GM12878 (cell line): ENCODE measurements around the gene CERK. TPM values are rescaled to one million over a fixed set of nuclear protein-coding genes. Genes with fewer than 3 reads are reported as not detected.
"Not testable (repeated sequence)": the region's sequence is repeated elsewhere in the genome, so short reads cannot be mapped to it uniquely, and the experiment has no call there.

Source experiments
- ATAC-seq: fragments of 200-7000 bp; cut with Tn5 transposase; 3 replicates; pipeline ENCODE4 v1.9.1; 2020; ENCODE audit warnings: mild to moderate bottlenecking, moderate library complexity
- BruUV-seq: library from RNA; stranded (reverse); fragments of 400-500 nt; replicated peaks from 2 replicates; lab custom pipeline; 2021; lab: Mats Ljungman, UMichigan
- CTCF ChIA-PET: fragments of 300-600 bp; sonication (Branson Sonifier 250); formaldehyde crosslinking; extraction: SDS; loops from one replicate; lab custom pipeline; 2021; ENCODE audit warnings: inconsistent platforms; lab: Yijun Ruan, JAX
- POLR2A ChIA-PET: fragments of 350-600 bp; formaldehyde crosslinking; extraction: SDS; loops from one replicate; lab custom pipeline; 2021; ENCODE audit warnings: inconsistent platforms; lab: Charles Lee
- RAD21 ChIA-PET: fragments of 300-600 bp; sonication (Branson Sonifier 250); formaldehyde crosslinking; loops from one replicate; lab custom pipeline; 2023; ENCODE audit warnings: antibody characterized with exemption; ENCODE audit not compliant: unreplicated experiment; lab: Charles Lee
- SMC1A ChIA-PET: fragments of 300-600 bp; sonication (Branson Sonifier 250); formaldehyde crosslinking; loops from one replicate; lab custom pipeline; 2023; ENCODE audit not compliant: unreplicated experiment, uncharacterized antibody; lab: Charles Lee
- DNase-seq: peaks from one replicate; pipeline ENCODE4 v3.0.0-alpha.2; 2011; ENCODE audit warnings: low read depth, low spot score
- FAIRE-seq: peaks from 3 replicates; lab custom pipeline; 2011; peaks lifted over from hg19 to GRCh38; lab: Jason Lieb, UNC
- H2AFZ ChIP-seq: 2 replicates; pipeline ENCODE4 v1.6.0; 2011; ENCODE audit warnings: low read depth, low read length, control low read depth; ENCODE audit not compliant: control insufficient read depth
- H3K27ac ChIP-seq: 2 replicates; pipeline ENCODE4 v1.5.1; 2011; ENCODE audit warnings: control low read depth; ENCODE audit not compliant: control insufficient read depth, insufficient read depth
- H3K27me3 ChIP-seq, 2 experiments: replicated peaks in 1 of 2; 2 replicates each; pipeline versions ENCODE4 v1.6.0 to v1.6.1; 2011; ENCODE audit warnings: low read length in 1 of 2; ENCODE audit not compliant: control insufficient read depth in 2 of 2, insufficient read depth in 2 of 2
- H3K36me3 ChIP-seq, 2 experiments: 2 replicates each; pipeline ENCODE4 v1.5.1; 2011; ENCODE audit warnings: low read length in 1 of 2; ENCODE audit not compliant: control insufficient read depth in 2 of 2, insufficient read depth in 2 of 2
- H3K4me1 ChIP-seq: 2 replicates; pipeline ENCODE4 v1.6.1; 2011; ENCODE audit warnings: mild to moderate bottlenecking, low read length, moderate library complexity, mixed read lengths; ENCODE audit not compliant: control insufficient read depth, insufficient read depth
- H3K4me2 ChIP-seq: 2 replicates; pipeline ENCODE4 v1.6.0; 2011; ENCODE audit warnings: control low read depth; ENCODE audit not compliant: control insufficient read depth, insufficient read depth
- H3K4me3 ChIP-seq: fragments of 200-600 bp; sonication (generic); 2 replicates; pipeline ENCODE4 v1.5.1; 2016
- H3K79me2 ChIP-seq: 2 replicates; pipeline ENCODE4 v1.6.0; 2011; ENCODE audit warnings: low read length; ENCODE audit not compliant: control insufficient read depth, insufficient read depth
- H3K9ac ChIP-seq: 2 replicates; pipeline ENCODE4 v1.8.0; 2011; ENCODE audit warnings: low read length, control low read depth, mixed read lengths; ENCODE audit not compliant: control insufficient read depth, insufficient read depth
- H3K9me3 ChIP-seq: replicated peaks from 3 replicates; pipeline ENCODE4 v1.5.1; 2011; ENCODE audit warnings: mild to moderate bottlenecking, low read length; ENCODE audit not compliant: control insufficient read depth, insufficient read depth
- H4K20me1 ChIP-seq: 2 replicates; pipeline ENCODE4 v1.6.0; 2011; ENCODE audit not compliant: control insufficient read depth, insufficient read depth
- HSF1 ChIP-seq: fragments of 150-350 bp; IDR thresholded peaks from 2 replicates; pipeline ENCODE4 v1.6.1; 2014; ENCODE audit warnings: mild to moderate bottlenecking, low read depth, low read length
- MYB ChIP-seq: fragments of 150-350 bp; IDR thresholded peaks from 2 replicates; pipeline ENCODE4 v1.6.1; 2014; ENCODE audit warnings: mild to moderate bottlenecking, low read depth, low read length, borderline replicate concordance
- PBX3 ChIP-seq: IDR thresholded peaks from 2 replicates; pipeline ENCODE4 v1.6.1; 2011; ENCODE audit warnings: mild to moderate bottlenecking, low read depth, low read length, moderate library complexity; ENCODE audit not compliant: insufficient replicate concordance
- SMC3 ChIP-seq: IDR thresholded peaks from 2 replicates; pipeline ENCODE4 v1.6.1; 2011; ENCODE audit warnings: low read length, improper control_type of control experiment, borderline replicate concordance
- WGBS: methylation state at CpG from one replicate; pipeline ENCODE4 v1.1.6; 2016; ENCODE audit warnings: low lambda C conversion rate; ENCODE audit not compliant: insufficient replicate concordance, insufficient coverage; ENCODE audit errors: missing lambda C conversion rate; 5-methylcytosine and 5-hydroxymethylcytosine counted together
- in situ Hi-C: fragments of 300-500 bp; cut with MboI; formaldehyde crosslinking; loops from 9 replicates; pipeline ENCODE4 v1.14.3; 2018; ENCODE audit warnings: mixed read lengths
- intact Hi-C: fragments of 100-400 bp; cut with micrococcal nuclease; formaldehyde crosslinking; loops from one replicate; pipeline ENCODE4 v1.14.2; 2022; ENCODE audit not compliant: unreplicated experiment
- polyA plus RNA-seq, 11 experiments: library from polyadenylated mRNA; depleted of rRNA in 4 of 11; unstranded in 6 of 11; stranded (reverse) in 5 of 11; fragments of >200 nt; fragmentation: Nextera tagmentation in 4 of 11; fragmentation: Illumina TruSeq in 1 of 11; extraction: Ambion mirVana in 4 of 11; extraction: Trizol in 1 of 11; gene quantifications; 1 replicate in 1 of 11; 2 replicates in 10 of 11; pipeline versions ENCODE4 v1.2.1 to v1.2.3, GENCODE V29; 2011 to 2016; ENCODE audit warnings: inconsistent platforms in 2 of 11, missing spikeins in 2 of 11, low read depth in 1 of 11
- total RNA-seq, 4 experiments: library from RNA; depleted of rRNA in 3 of 4; stranded (reverse); fragments of >200 nt in 3 of 4; fragmentation: Illumina TruSeq in 1 of 4; extraction: Trizol in 1 of 4; gene quantifications; 2 replicates each; pipeline versions ENCODE4 v1.2.1 to v1.2.3, GENCODE V29; 2013 to 2021

The CERK gene
- total and polyA plus RNA-seq, 10 of the 15 experiments (the other 5 are each of a cell fraction or from before 2014, with no cell fraction given): 4.0 to 41.1 (median 30.2) TPM

- no peak for TF ChIP-seq HSF1
- no peak for TF ChIP-seq SMC3
- no peak for TF ChIP-seq PBX3
- TF ChIP-seq MYB: no peak
Observed at GRCh38 chr22:46646531-46647215, 91.4 kb downstream of the CERK start (continued).

- FAIRE-seq, SMC1A ChIA-PET, H3K9me3 ChIP-seq, H3K4me3 ChIP-seq, H4K20me1 ChIP-seq, H3K27me3 ChIP-seq, H3K27ac ChIP-seq, H3K36me3 ChIP-seq, DNase-seq, RAD21 ChIA-PET, POLR2A ChIA-PET, intact Hi-C loops, H3K4me1 ChIP-seq, in situ Hi-C loops, H3K9ac ChIP-seq, H3K79me2 ChIP-seq, H2AFZ ChIP-seq, H3K4me2 ChIP-seq, BruUV-seq, ATAC-seq: not testable (repeated sequence)
- WGBS: 82% methylated on average over 5 of the region's 5 CpGs
- CTCF ChIA-PET: interaction anchor here (1.1 kb wide), 1 partner anchor 79 kb away, joined by 3 read pairs; no protein-coding TSS in a partner anchor
Observed at GRCh38 chr22:46642840-46643480, 95.1 kb downstream of the CERK start.
